HCT116 (cell line): Measurements from ENCODE around the gene CD160. TPM values are rescaled to one million over a fixed set of nuclear protein-coding genes. Genes with fewer than 3 reads are reported as not detected.

ENCODE experiments used
- ATAC-seq: fragments of 200-7000 bp; cut with Tn5 transposase; 2 replicates; pipeline ENCODE4 v1.9.1; 2020; ENCODE audit warnings: mild to moderate bottlenecking, moderate library complexity
- BruUV-seq: library from RNA; stranded (reverse); fragments of 400-500 nt; replicated peaks from 2 replicates; lab custom pipeline; 2021; lab: Mats Ljungman, UMichigan
- CTCF ChIA-PET: fragments of 300-600 bp; sonication (Branson Sonifier 250); formaldehyde crosslinking; loops from one replicate; lab custom pipeline; 2021; ENCODE audit warnings: antibody characterized with exemption; lab: Charles Lee
- POLR2A ChIA-PET: fragments of 300-600, 350-600 bp; sonication (Branson Sonifier 250); formaldehyde crosslinking; loops from one replicate; lab custom pipeline; 2021; ENCODE audit warnings: antibody characterized with exemption; lab: Charles Lee
- RAD21 ChIA-PET, 2 experiments: fragments of 300-600 bp; sonication (Branson Sonifier 250); formaldehyde crosslinking; loops; one replicate each; lab custom pipeline; 2023; ENCODE audit warnings: low total read pairs in 2 of 2; ENCODE audit not compliant: uncharacterized antibody in 2 of 2, unreplicated experiment in 2 of 2, low non-redundant PET in 1 of 2; lab: Charles Lee
- DNase-seq: peaks from one replicate; pipeline ENCODE4 v3.0.0-alpha.2; 2010; ENCODE audit warnings: low read depth, low spot score
- H2AFZ ChIP-seq: fragments of 200-600 bp; shearing (Covaris generic), sonication (generic); 2 replicates; pipeline ENCODE4 v1.6.1; 2017; ENCODE audit warnings: low read depth, mixed run types, mixed read lengths, antibody characterized with exemption, low read length; ENCODE audit not compliant: poor library complexity, severe bottlenecking
- H3K27ac ChIP-seq: 2 replicates; pipeline ENCODE4 v1.5.1; 2012; ENCODE audit warnings: low read depth, low read length
- H3K27me3 ChIP-seq: fragments of 200-600 bp; sonication (generic); 2 replicates; pipeline ENCODE4 v1.6.1; 2016; ENCODE audit warnings: mixed run types, low read length, mixed read lengths; ENCODE audit not compliant: insufficient read depth
- H3K36me3 ChIP-seq, 2 experiments: fragments of 200-500 bp in 1 of 2; fragments of 200-600 bp in 1 of 2; sonication (Bioruptor generic) in 1 of 2; sonication (generic) in 1 of 2; 2 replicates each; pipeline versions ENCODE4 v1.5.1 to v1.6.1; 2014 to 2016; ENCODE audit warnings: low read length in 2 of 2, inconsistent platforms in 1 of 2, mixed read lengths in 1 of 2, mixed run types in 1 of 2; ENCODE audit not compliant: insufficient read depth in 2 of 2, control insufficient read depth in 1 of 2
- H3K4me1 ChIP-seq, 2 experiments: fragments of 200-600 bp in 1 of 2; sonication (generic) in 1 of 2; 2 replicates each; pipeline versions ENCODE4 v1.5.1 to v1.6.1; 2012 to 2017; ENCODE audit warnings: low read length in 2 of 2, inconsistent platforms in 1 of 2, mild to moderate bottlenecking in 1 of 2, mixed read lengths in 1 of 2, mixed run types in 1 of 2, moderate library complexity in 1 of 2; ENCODE audit not compliant: insufficient read depth in 2 of 2, control insufficient read depth in 1 of 2
- H3K4me2 ChIP-seq: fragments of 200-600 bp; sonication (generic); 2 replicates; pipeline ENCODE4 v1.6.1; 2017; ENCODE audit warnings: mixed run types, low read length, mixed read lengths
- H3K4me3 ChIP-seq, 2 experiments: fragments of 200-600 bp in 1 of 2; sonication (generic) in 1 of 2; replicated peaks in 1 of 2; 2 replicates each; pipeline ENCODE4 v1.5.1; 2011 to 2016; ENCODE audit warnings: low read length in 2 of 2, control low read depth in 1 of 2, low read depth in 1 of 2, mild to moderate bottlenecking in 1 of 2, mixed read lengths in 1 of 2, mixed run types in 1 of 2
- H3K79me2 ChIP-seq: fragments of 200-600 bp; sonication (generic); 2 replicates; pipeline ENCODE4 v1.6.1; 2017; ENCODE audit warnings: mild to moderate bottlenecking, mixed run types, low read length, moderate library complexity, mixed read lengths; ENCODE audit not compliant: insufficient read depth
- H3K9ac ChIP-seq: fragments of 200-600 bp; sonication (generic); 2 replicates; pipeline ENCODE4 v1.6.1; 2016; ENCODE audit warnings: low read length, mixed read lengths
- H3K9me2 ChIP-seq: fragments of 200-600 bp; sonication (generic), shearing (Covaris generic); 2 replicates; pipeline ENCODE4 v1.6.1; 2017; ENCODE audit warnings: mixed run types, mild to moderate bottlenecking, moderate library complexity; ENCODE audit not compliant: insufficient read depth
- H3K9me3 ChIP-seq, 2 experiments: fragments of 200-500 bp in 1 of 2; fragments of 200-600 bp in 1 of 2; sonication (Bioruptor generic) in 1 of 2; sonication (generic) in 1 of 2; 2 replicates each; pipeline ENCODE4 v1.6.1; 2014 to 2017; ENCODE audit warnings: low read length in 2 of 2, mixed read lengths in 2 of 2, inconsistent platforms in 1 of 2, low read depth in 1 of 2, mild to moderate bottlenecking in 1 of 2, mixed run types in 1 of 2, moderate library complexity in 1 of 2; ENCODE audit not compliant: control insufficient read depth in 1 of 2, insufficient read depth in 1 of 2
- H4K20me1 ChIP-seq: fragments of 200-600 bp; sonication (generic), shearing (Covaris generic); 2 replicates; pipeline ENCODE4 v1.6.1; 2017; ENCODE audit warnings: mixed run types, mild to moderate bottlenecking, moderate library complexity; ENCODE audit not compliant: insufficient read depth
- ATF3 ChIP-seq: IDR thresholded peaks from 2 replicates; pipeline ENCODE4 v1.6.1; 2012
- CBX3 ChIP-seq: IDR thresholded peaks from 2 replicates; pipeline ENCODE4 v1.6.1; 2012; ENCODE audit warnings: low read depth
- CEBPB ChIP-seq: IDR thresholded peaks from 2 replicates; pipeline ENCODE4 v1.6.1; 2012; ENCODE audit warnings: low read depth
- EGR1 ChIP-seq: IDR thresholded peaks from 2 replicates; pipeline ENCODE4 v1.6.1; 2012; ENCODE audit warnings: low read depth
- ELF1 ChIP-seq: IDR thresholded peaks from 2 replicates; pipeline ENCODE4 v1.6.1; 2012; ENCODE audit warnings: low read depth, borderline replicate concordance
- EZH2 ChIP-seq: fragments of 200-600 bp; sonication (generic); IDR thresholded peaks from 2 replicates; pipeline ENCODE4 v1.6.1; 2017; ENCODE audit warnings: antibody characterized with exemption, mixed run types
- EZH2phosphoT487 ChIP-seq: fragments of 200-600 bp; IDR thresholded peaks from 2 replicates; pipeline ENCODE4 v1.6.1; 2018; ENCODE audit warnings: antibody characterized with exemption, borderline replicate concordance
- MAX ChIP-seq: IDR thresholded peaks from 2 replicates; pipeline ENCODE4 v1.6.1; 2012
- POLR2AphosphoS5 ChIP-seq: IDR thresholded peaks from 2 replicates; pipeline ENCODE4 v1.6.1; 2011; ENCODE audit warnings: mild to moderate bottlenecking, low read depth, low read length, moderate library complexity
- RAD21 ChIP-seq: IDR thresholded peaks from 2 replicates; pipeline ENCODE4 v1.6.1; 2012; ENCODE audit warnings: low read depth, mild to moderate bottlenecking
- SIN3A ChIP-seq: IDR thresholded peaks from 2 replicates; pipeline ENCODE4 v1.6.1; 2012; ENCODE audit warnings: low read depth
- SP1 ChIP-seq: IDR thresholded peaks from 2 replicates; pipeline ENCODE4 v1.6.1; 2012; ENCODE audit warnings: low read depth
- SRF ChIP-seq: IDR thresholded peaks from 2 replicates; pipeline ENCODE4 v1.6.1; 2012; ENCODE audit warnings: low read depth
- YY1 ChIP-seq: IDR thresholded peaks from 2 replicates; pipeline ENCODE4 v1.6.1; 2011; ENCODE audit warnings: low read length, low read depth, moderate library complexity, mild to moderate bottlenecking; ENCODE audit not compliant: insufficient replicate concordance; ENCODE audit errors: extremely low read depth
- ZBTB33 ChIP-seq: IDR thresholded peaks from 2 replicates; pipeline ENCODE4 v1.6.1; 2011; ENCODE audit warnings: mild to moderate bottlenecking, low read length, moderate library complexity; ENCODE audit not compliant: insufficient replicate concordance; ENCODE audit errors: extremely low read depth
- ZFX ChIP-seq: fragments of 450-650 bp; IDR thresholded peaks from 2 replicates; pipeline ENCODE4 v1.6.1; 2017
- intact Hi-C: fragments of 100-400 bp; cut with micrococcal nuclease; formaldehyde crosslinking; loops from 2 replicates; pipeline ENCODE4 v1.10.0; 2022
- total RNA-seq: library from RNA; stranded (reverse); gene quantifications from one replicate; pipeline ENCODE4 v1.2.1, GENCODE V29; 2021; ENCODE audit not compliant: unreplicated experiment
- TF ChIP-seq, protein P1 (sequence below), 3 experiments: fragments of 200-600 bp in 1 of 3; sonication (generic) in 1 of 3; IDR thresholded peaks in 2 of 3; conservative IDR thresholded peaks in 1 of 3; 2 replicates each; pipeline ENCODE4 v1.5.1; 2012 to 2017; ENCODE audit warnings: low read depth in 2 of 3, low read length in 2 of 3, antibody characterized with exemption in 1 of 3, borderline replicate concordance in 1 of 3, control low read depth in 1 of 3, mild to moderate bottlenecking in 1 of 3, mixed read lengths in 1 of 3, mixed run types in 1 of 3, moderate library complexity in 1 of 3; ENCODE audit not compliant: insufficient read depth in 1 of 3
- TF ChIP-seq, protein P2 (sequence below): IDR thresholded peaks from 2 replicates; pipeline ENCODE4 v1.6.1; 2012; ENCODE audit warnings: low read depth

CD160 gene
- total RNA-seq, 1 experiment from 2014 or later, result not detected

DNA sequence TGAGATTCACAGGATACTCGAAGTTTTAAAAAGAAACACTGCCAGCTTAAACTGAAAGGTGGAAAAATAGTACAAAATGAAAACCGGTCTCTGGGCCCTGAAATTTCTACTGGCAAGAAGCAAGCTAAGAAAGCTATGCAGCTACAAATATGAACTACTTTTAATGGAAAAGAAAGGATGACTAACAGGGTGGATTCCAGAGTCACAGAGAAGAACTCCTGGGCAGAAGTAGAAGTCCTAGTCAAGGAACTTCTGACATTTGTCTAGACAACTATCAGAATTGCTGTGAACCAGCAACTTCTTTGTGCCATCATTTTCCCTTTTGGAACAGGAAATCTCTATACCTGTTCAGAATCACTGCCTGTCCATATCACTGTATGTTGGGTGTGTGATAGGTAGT, 38.1 kb downstream of the CD160 start:
- intact Hi-C loops, result no loop called here
- no peak overlapping the region for H3K4me3 ChIP-seq
- no peaks in the 10 kb centered on the region for H3K9me2 ChIP-seq
- H3K4me2 ChIP-seq, result no peak overlapping the region
- no TSS peak for BruUV-seq
- H3K36me3 ChIP-seq, result peaks cover 0 to 8% of the 10 kb centered on the region in 2 experiments; a peak in 1 of 4 replicates
- no peak for DNase-seq
- peaks cover 0 to 4% of the 10 kb centered on the region in 2 experiments; a peak in 1 of 4 replicates for H3K9me3 ChIP-seq
- H4K20me1 ChIP-seq, result no peaks in the 10 kb centered on the region
- H3K27ac ChIP-seq, result no peak overlapping the region
- H3K27me3 ChIP-seq, result no peaks in the 10 kb centered on the region
- H3K79me2 ChIP-seq, result no peaks in the 10 kb centered on the region
- no peak overlapping the region for H2AFZ ChIP-seq
- H3K9ac ChIP-seq, result no peak overlapping the region
- RAD21 ChIA-PET, result no interaction called here
- TF ChIP-seq, protein P1, sequence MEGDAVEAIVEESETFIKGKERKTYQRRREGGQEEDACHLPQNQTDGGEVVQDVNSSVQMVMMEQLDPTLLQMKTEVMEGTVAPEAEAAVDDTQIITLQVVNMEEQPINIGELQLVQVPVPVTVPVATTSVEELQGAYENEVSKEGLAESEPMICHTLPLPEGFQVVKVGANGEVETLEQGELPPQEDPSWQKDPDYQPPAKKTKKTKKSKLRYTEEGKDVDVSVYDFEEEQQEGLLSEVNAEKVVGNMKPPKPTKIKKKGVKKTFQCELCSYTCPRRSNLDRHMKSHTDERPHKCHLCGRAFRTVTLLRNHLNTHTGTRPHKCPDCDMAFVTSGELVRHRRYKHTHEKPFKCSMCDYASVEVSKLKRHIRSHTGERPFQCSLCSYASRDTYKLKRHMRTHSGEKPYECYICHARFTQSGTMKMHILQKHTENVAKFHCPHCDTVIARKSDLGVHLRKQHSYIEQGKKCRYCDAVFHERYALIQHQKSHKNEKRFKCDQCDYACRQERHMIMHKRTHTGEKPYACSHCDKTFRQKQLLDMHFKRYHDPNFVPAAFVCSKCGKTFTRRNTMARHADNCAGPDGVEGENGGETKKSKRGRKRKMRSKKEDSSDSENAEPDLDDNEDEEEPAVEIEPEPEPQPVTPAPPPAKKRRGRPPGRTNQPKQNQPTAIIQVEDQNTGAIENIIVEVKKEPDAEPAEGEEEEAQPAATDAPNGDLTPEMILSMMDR (IDR thresholded peaks at IDR 0.05 in 2 of 3, conservative IDR thresholded peaks at IDR 0.05 in 1 of 3; ENCODE audit: borderline replicate concordance in 1 of 3, insufficient read depth in 1 of 3, low read depth in 2 of 3, low read length in 2 of 3), result no peak
- no peak for TF ChIP-seq YY1
- TF ChIP-seq SP1, result no peak
- no peak for TF ChIP-seq ATF3
- TF ChIP-seq CEBPB, result no peak
- TF ChIP-seq POLR2AphosphoS5, result no peak
- no peak for TF ChIP-seq SRF
- no peak for TF ChIP-seq EZH2phosphoT487
- no peak for TF ChIP-seq CBX3
- TF ChIP-seq ZFX, result no peak
- TF ChIP-seq MAX, result no peak
- TF ChIP-seq, protein P2, sequence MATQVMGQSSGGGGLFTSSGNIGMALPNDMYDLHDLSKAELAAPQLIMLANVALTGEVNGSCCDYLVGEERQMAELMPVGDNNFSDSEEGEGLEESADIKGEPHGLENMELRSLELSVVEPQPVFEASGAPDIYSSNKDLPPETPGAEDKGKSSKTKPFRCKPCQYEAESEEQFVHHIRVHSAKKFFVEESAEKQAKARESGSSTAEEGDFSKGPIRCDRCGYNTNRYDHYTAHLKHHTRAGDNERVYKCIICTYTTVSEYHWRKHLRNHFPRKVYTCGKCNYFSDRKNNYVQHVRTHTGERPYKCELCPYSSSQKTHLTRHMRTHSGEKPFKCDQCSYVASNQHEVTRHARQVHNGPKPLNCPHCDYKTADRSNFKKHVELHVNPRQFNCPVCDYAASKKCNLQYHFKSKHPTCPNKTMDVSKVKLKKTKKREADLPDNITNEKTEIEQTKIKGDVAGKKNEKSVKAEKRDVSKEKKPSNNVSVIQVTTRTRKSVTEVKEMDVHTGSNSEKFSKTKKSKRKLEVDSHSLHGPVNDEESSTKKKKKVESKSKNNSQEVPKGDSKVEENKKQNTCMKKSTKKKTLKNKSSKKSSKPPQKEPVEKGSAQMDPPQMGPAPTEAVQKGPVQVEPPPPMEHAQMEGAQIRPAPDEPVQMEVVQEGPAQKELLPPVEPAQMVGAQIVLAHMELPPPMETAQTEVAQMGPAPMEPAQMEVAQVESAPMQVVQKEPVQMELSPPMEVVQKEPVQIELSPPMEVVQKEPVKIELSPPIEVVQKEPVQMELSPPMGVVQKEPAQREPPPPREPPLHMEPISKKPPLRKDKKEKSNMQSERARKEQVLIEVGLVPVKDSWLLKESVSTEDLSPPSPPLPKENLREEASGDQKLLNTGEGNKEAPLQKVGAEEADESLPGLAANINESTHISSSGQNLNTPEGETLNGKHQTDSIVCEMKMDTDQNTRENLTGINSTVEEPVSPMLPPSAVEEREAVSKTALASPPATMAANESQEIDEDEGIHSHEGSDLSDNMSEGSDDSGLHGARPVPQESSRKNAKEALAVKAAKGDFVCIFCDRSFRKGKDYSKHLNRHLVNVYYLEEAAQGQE, result no peak
- no peak for TF ChIP-seq EGR1
- TF ChIP-seq RAD21, result no peak
- no peak for TF ChIP-seq ZBTB33
- no peak for TF ChIP-seq SIN3A
- no peak for TF ChIP-seq EZH2
- TF ChIP-seq ELF1, result no peak
- H3K4me1 ChIP-seq, result no peaks in the 10 kb centered on the region
- no peak for ATAC-seq
- POLR2A ChIA-PET, result no interaction called here
- CTCF ChIA-PET, result no interaction called here
